GM12872 (cell line): ENCODE data around the gene SLC7A4.

ENCODE experiments used
- TF ChIP-seq, protein P1 (sequence below): IDR thresholded peaks from 3 replicates; pipeline ENCODE4 v1.5.1; 2011; ENCODE audit warnings: low read depth, mild to moderate bottlenecking, low read length, moderate library complexity; ENCODE audit not compliant: insufficient read depth

Gene SLC7A4

GRCh38 chr22:21000987-21001600 is 31.3 kb downstream of the SLC7A4 start:
- TF ChIP-seq, protein P1, sequence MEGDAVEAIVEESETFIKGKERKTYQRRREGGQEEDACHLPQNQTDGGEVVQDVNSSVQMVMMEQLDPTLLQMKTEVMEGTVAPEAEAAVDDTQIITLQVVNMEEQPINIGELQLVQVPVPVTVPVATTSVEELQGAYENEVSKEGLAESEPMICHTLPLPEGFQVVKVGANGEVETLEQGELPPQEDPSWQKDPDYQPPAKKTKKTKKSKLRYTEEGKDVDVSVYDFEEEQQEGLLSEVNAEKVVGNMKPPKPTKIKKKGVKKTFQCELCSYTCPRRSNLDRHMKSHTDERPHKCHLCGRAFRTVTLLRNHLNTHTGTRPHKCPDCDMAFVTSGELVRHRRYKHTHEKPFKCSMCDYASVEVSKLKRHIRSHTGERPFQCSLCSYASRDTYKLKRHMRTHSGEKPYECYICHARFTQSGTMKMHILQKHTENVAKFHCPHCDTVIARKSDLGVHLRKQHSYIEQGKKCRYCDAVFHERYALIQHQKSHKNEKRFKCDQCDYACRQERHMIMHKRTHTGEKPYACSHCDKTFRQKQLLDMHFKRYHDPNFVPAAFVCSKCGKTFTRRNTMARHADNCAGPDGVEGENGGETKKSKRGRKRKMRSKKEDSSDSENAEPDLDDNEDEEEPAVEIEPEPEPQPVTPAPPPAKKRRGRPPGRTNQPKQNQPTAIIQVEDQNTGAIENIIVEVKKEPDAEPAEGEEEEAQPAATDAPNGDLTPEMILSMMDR = no peak

GRCh38 chr22:21000207-21000986 is 32.0 kb downstream of the SLC7A4 start:
- TF ChIP-seq, protein P1 = no peak

DNA sequence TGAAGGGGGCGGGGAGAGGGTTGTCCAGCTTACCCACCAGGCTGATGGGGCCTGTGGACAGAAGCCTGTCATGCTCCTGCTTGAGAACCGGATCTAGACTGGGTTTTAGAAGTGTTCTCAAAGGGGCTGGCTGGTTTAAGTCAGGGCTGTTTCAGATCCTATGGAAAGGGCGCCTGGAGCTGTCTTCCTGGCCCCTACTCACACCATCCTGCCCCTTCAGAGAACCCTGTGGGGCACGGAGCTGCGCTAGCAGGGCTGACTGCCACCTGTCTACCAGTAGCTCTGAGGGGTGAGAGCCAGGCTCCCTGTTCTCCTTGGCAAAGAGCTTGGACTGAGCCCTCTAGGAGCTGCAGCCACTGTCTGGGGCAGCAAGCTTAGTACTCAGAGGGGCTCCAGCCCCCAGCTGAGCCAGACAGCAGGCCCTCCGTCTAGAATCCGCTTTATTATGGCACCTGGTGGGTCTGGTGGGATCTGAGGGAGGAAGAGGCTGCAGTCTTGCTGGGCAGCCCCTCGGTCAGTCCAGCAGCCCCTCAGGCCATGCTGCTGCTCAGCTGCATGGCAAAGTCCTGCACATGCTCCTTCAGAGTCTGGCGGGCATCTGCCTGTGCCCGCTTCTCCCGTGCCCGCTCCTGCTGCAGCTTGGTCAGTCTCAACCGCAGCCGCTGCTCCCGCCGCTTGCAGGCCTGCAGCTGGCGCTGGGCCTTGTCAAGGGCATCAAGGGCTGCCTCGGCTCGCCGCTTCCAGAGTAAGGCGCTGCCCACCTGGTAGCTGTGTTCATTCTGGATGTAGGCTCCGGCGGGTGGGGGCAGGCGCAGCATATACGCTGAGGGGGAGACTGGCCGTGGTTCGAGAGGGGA is 32.8 kb downstream of the SLC7A4 start:
- TF ChIP-seq, protein P1 = no peak

GRCh38 chr22:20998411-20999336 is 33.7 kb downstream of the SLC7A4 start:
- TF ChIP-seq, protein P1 = no peak

DNA sequence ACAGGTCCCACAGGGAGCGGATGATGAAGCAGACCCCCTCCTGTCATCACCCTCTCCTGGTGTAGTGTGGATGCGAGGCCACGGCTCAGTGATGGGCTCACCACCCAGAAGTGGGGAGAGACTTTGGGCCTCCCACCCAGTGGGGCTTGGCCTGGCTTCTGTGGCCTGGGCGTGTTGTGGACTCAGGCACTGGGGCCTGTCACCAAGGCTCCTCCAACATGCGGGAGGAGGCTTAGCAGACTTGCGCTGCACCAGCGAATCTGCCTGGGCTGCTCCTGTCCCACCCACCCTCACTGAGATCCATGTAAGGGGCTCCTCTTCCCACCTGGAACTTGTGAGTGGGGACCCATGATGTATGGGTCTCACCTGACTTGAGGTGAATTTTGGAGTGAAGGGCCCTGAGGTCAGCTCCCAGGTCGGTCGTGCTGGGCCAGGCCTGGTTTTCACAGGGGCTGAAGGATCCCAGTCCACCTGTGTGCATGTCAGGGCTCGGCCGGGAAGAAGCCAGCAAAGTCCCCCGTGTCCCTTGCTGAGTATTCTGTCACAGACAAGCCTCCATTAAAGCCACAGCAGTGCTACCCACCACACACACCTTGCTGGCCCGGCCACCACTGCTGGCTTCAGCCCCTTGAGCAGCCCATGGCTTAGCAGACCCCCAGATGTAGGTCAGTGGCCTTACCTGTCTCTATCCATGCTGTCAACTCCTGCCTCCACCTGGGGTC is 34.7 kb downstream of the SLC7A4 start:
- TF ChIP-seq, protein P1 = no peak

DNA sequence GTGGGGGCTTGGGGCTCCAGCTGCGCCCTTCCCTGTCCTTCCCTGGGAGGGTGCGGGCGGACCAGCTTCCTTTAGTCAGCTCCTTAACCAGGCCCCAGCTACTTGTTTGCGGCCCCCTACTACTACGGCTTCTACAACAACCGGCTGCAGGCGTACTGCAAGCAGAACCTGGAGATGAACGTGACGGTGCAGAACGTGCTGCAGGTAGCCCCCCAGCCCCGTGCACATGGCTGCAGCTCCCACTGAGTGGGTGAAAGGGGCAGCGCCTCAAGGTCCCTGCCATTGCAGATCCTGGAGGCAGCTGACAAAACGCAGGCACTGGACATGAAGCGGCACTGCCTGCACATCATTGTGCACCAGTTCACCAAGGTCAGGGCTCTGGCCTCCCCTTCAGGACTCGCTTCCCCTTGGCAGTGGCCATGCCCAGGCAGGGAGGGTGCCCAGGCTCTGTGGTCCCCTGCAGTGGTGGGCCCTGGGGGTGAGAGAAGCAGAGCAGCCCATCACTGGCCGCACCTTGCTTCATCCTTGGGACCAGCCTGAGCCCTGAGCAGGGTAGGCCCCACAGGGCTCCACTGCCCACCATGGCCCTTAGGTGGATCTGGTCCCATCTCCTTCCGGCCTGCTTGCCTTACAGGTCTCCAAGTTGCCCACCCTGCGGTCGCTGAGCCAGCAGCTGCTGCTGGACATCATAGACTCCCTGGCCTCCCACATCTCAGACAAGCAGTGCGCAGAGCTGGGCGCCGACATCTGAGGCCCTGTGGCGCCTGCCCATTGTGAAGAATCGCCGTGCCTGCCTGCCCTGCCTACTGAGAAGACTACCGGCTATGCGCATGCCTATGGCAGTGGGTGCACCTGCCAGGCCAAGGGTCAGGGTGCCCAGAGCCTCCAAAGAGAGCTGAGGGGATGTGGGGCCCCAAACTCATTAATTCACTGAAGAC is 35.5 kb downstream of the SLC7A4 start:
- TF ChIP-seq, protein P1 = no peak
